Transverse colon (tissue), 4 donors: ENCODE measurements around the gene ZNF236. TPM values are rescaled to one million over a fixed set of nuclear protein-coding genes. Genes with fewer than 3 reads are reported as not detected.

Experiments used
- DNase-seq: peaks from one replicate; pipeline ENCODE4 v3.0.0-alpha.2; 2019
- H3K27ac ChIP-seq, 4 donors: fragments of 200-600 bp; sonication (generic); 2 replicates each; pipeline ENCODE4 v1.5.1; 2016 to 2018; ENCODE audit warnings: inconsistent platforms in 4 of 4
- H3K27me3 ChIP-seq: fragments of 200-600 bp; sonication (generic); 2 replicates; pipeline ENCODE4 v1.5.1; 2017; ENCODE audit warnings: inconsistent platforms
- H3K36me3 ChIP-seq, 4 donors: fragments of 200-600 bp; sonication (generic); 2 replicates each; pipeline ENCODE4 v1.5.1; 2017 to 2019; ENCODE audit warnings: inconsistent platforms in 4 of 4
- H3K4me1 ChIP-seq, 4 donors: fragments of 200-600 bp; sonication (generic); 2 replicates each; pipeline ENCODE4 v1.5.1; 2017 to 2020; ENCODE audit warnings: inconsistent platforms in 4 of 4
- H3K4me3 ChIP-seq, 4 donors: fragments of 200-600 bp; sonication (generic); 1 replicate in 1 of 4; 2 replicates in 3 of 4; pipeline versions ENCODE4 v1.5.1 to v1.6.1; 2017 to 2019; ENCODE audit warnings: inconsistent platforms in 4 of 4
- H3K9me3 ChIP-seq, 2 donors: fragments of 200-600 bp; sonication (generic); 2 replicates each; pipeline ENCODE4 v1.5.1; 2017 to 2019; ENCODE audit warnings: inconsistent platforms in 2 of 2
- CTCF ChIP-seq, 5 experiments: fragments of 200-600 bp in 3 of 5; fragments of 450-650 bp in 2 of 5; sonication (generic) in 3 of 5; IDR thresholded peaks; 1 replicate in 2 of 5; 2 replicates in 3 of 5; pipeline ENCODE4 v1.5.1; 2016 to 2017; ENCODE audit warnings: antibody characterized with exemption in 5 of 5, inconsistent platforms in 3 of 5, mild to moderate bottlenecking in 2 of 5, moderate library complexity in 1 of 5
- EP300 ChIP-seq: sonication (generic); formaldehyde crosslinking; IDR thresholded peaks from one replicate; pipeline ENCODE4 v1.6.1; 2017; ENCODE audit warnings: antibody characterized with exemption, low read depth
- POLR2A ChIP-seq: fragments of 450-650 bp; IDR thresholded peaks from one replicate; pipeline ENCODE4 v1.6.1; 2016; ENCODE audit warnings: antibody characterized with exemption, mild to moderate bottlenecking, moderate library complexity
- POLR2AphosphoS5 ChIP-seq, 3 donors: sonication (generic); formaldehyde crosslinking; IDR thresholded peaks; one replicate each; pipeline ENCODE4 v1.6.1; 2016; ENCODE audit warnings: antibody characterized with exemption in 3 of 3
- WGBS, 2 donors: methylation state at CpG; one replicate each; pipeline ENCODE4 v1.1.5; 2018; ENCODE audit warnings: low coverage in 1 of 2; 5-methylcytosine and 5-hydroxymethylcytosine counted together
- in situ Hi-C, 4 donors: fragments of 200-750 bp; cut with MboI; loops; one replicate each; pipeline versions ENCODE4 v1.15.0 to v1.15.1; 2017; ENCODE audit warnings: low sequenced_read_pairs in 3 of 4, low pct_ligation_motif_present in 1 of 4, low pct_unique_long_range_greater_than_20kb in 1 of 4
- intact Hi-C: fragments of 100-400 bp; cut with DNase I; formaldehyde crosslinking; loops from one replicate; pipeline ENCODE4 v1.15.1; 2023; ENCODE audit warnings: low total_unique reads
- total RNA-seq, 4 donors: library from RNA; depleted of rRNA; stranded (reverse); fragments of >200 nt; gene quantifications; one replicate each; pipeline ENCODE4 v1.1.0, GENCODE V29; 2016

The ZNF236 gene
- total RNA-seq, 4 donors from 2014 or later: 18.3 to 82.8 (median 43.7) TPM

GRCh38 chr18:76992226-76993084 lies 170.1 kb downstream of the ZNF236 start:
- Histone ChIP-seq H3K27ac (no peak overlapping the region), H3K27me3 (no peaks in the 10 kb centered on the region), H3K4me3 (no peak overlapping the region), H3K4me1 (no peaks in the 10 kb centered on the region), H3K9me3 (no peaks in the 10 kb centered on the region), H3K36me3 (no peaks in the 10 kb centered on the region)
- intact Hi-C loops (no loop called here), in situ Hi-C loops (loop anchor here (10.0 to 25.0 kb wide), 4 partner anchors 180 to 670 kb away; partner anchors contain the start of gene ZNF236 (in 1 of the 4))
- 86 to 90% methylated on average over 8 to 17 of the region's 17 CpGs for WGBS, 2 donors
- DNase-seq: no peak
- TF ChIP-seq POLR2AphosphoS5 (IDR thresholded peaks at IDR 0.05) (no peak), EP300 (no peak), POLR2A (no peak), CTCF (IDR thresholded peaks at IDR 0.05) (no peak)

GRCh38 chr18:76993085-76993382 lies 170.7 kb downstream of the ZNF236 start:
- no peak for TF ChIP-seq POLR2A
- no peak for TF ChIP-seq CTCF (IDR thresholded peaks at IDR 0.05)
- TF ChIP-seq EP300: no peak
- no peak for TF ChIP-seq POLR2AphosphoS5 (IDR thresholded peaks at IDR 0.05)
- in situ Hi-C loops: loop anchor here (10.0 to 25.0 kb wide), 4 partner anchors 181 to 669 kb away; partner anchors contain the start of gene ZNF236 (in 1 of the 4)
- DNase-seq: no peak
- Histone ChIP-seq H3K4me3 (no peak overlapping the region), H3K36me3 (no peaks in the 10 kb centered on the region), H3K27ac (no peak overlapping the region), H3K27me3 (no peaks in the 10 kb centered on the region), H3K4me1 (no peaks in the 10 kb centered on the region), H3K9me3 (no peaks in the 10 kb centered on the region)
- WGBS, 2 donors: 90 to 93% methylated on average over 2 to 6 of the region's 6 CpGs
- intact Hi-C loops: no loop called here

- no peak for TF ChIP-seq EP300
- TF ChIP-seq POLR2A: no peak
- no peak for TF ChIP-seq CTCF (IDR thresholded peaks at IDR 0.05)
- no peak for TF ChIP-seq POLR2AphosphoS5 (IDR thresholded peaks at IDR 0.05)
- no peak overlapping the region for H3K27ac ChIP-seq
- DNase-seq: no peak
- no peak overlapping the region for H3K4me3 ChIP-seq
- 95 to 98% methylated on average over 5 to 11 of the region's 11 CpGs for WGBS, 2 donors
- no peaks in the 10 kb centered on the region for H3K27me3 ChIP-seq
- H3K9me3 ChIP-seq: no peaks in the 10 kb centered on the region
- H3K4me1 ChIP-seq: no peaks in the 10 kb centered on the region
- in situ Hi-C loops (loop anchor here (10.0 to 25.0 kb wide), 4 partner anchors 181 to 669 kb away; partner anchors contain the start of gene ZNF236 (in 1 of the 4)), intact Hi-C loops (no loop called here)
- H3K36me3 ChIP-seq: no peaks in the 10 kb centered on the region
These were observed 171.2 kb downstream of the ZNF236 start for GRCh38 chr18:76993573-76993972.

GRCh38 chr18:76994086-76994654 lies 171.8 kb downstream of the ZNF236 start:
- TF ChIP-seq EP300 (no peak), CTCF (IDR thresholded peaks at IDR 0.05) (no peak)
- in situ Hi-C loops: loop anchor here (10.0 to 25.0 kb wide), 4 partner anchors 182 to 668 kb away; partner anchors contain the start of gene ZNF236 (in 1 of the 4)

More at GRCh38 chr18:76994086-76994654, 171.8 kb downstream of the ZNF236 start:
- Histone ChIP-seq H3K27me3 (no peaks in the 10 kb centered on the region), H3K4me3 (no peak overlapping the region), H3K27ac (no peak overlapping the region), H3K9me3 (no peaks in the 10 kb centered on the region), H3K36me3 (no peaks in the 10 kb centered on the region), H3K4me1 (no peaks in the 10 kb centered on the region)
- 80 to 83% methylated on average over 8 of the region's 8 CpGs for WGBS, 2 donors
- no peak for DNase-seq
- intact Hi-C loops: no loop called here
